ENCODE measurements around the gene SESN1.
"Not testable (repeated sequence)": the region's sequence is repeated elsewhere in the genome, so short reads cannot be mapped to it uniquely, and the experiment has no call there.

Gene SESN1

GRCh38 chr6:108993876-108994275, 100.8 kb downstream of the SESN1 start:
- no peak for DNase-seq

- no peak for DNase-seq
Observed at GRCh38 chr6:108989700-108990099, 104.9 kb downstream of the SESN1 start.

- DNase-seq, result no peak
Observed at GRCh38 chr6:108988765-108989164, 105.9 kb downstream of the SESN1 start.

GRCh38 chr6:108988296-108988695, 106.3 kb downstream of the SESN1 start:
- DNase-seq, result no peak

- DNase-seq, result no peak
Observed at GRCh38 chr6:108987156-108987555, 107.5 kb downstream of the SESN1 start.

GRCh38 chr6:108985301-108985700, 109.3 kb downstream of the SESN1 start:
- DNase-seq, result no peak

- no peak for DNase-seq
Observed at GRCh38 chr6:108983151-108983550, 111.5 kb downstream of the SESN1 start.

- DNase-seq, result no peak
Observed at GRCh38 chr6:108982154-108983113, 112.2 kb downstream of the SESN1 start.

- DNase-seq, result not testable (repeated sequence)
Observed at GRCh38 chr6:108978638-108979037, 116.0 kb downstream of the SESN1 start.

- no peak for DNase-seq
Observed at GRCh38 chr6:108974201-108974600, 120.4 kb downstream of the SESN1 start.

GRCh38 chr6:108969776-108970175, 124.9 kb downstream of the SESN1 start:
- DNase-seq, result no peak

- DNase-seq, result no peak
Observed at GRCh38 chr6:108968325-108969316, 126.0 kb downstream of the SESN1 start.

- DNase-seq, result no peak
Observed at GRCh38 chr6:108966855-108967755, 127.5 kb downstream of the SESN1 start.

GRCh38 chr6:108966251-108966650, 128.4 kb downstream of the SESN1 start:
- DNase-seq, result no peak

- no peak for DNase-seq
Observed at GRCh38 chr6:108961985-108962384, 132.7 kb downstream of the SESN1 start.

GRCh38 chr6:108961077-108961476, 133.6 kb downstream of the SESN1 start:
- DNase-seq, result no peak

GRCh38 chr6:108960601-108961000, 134.0 kb downstream of the SESN1 start:
- no peak for DNase-seq

GRCh38 chr6:108959972-108960582, 134.6 kb downstream of the SESN1 start:
- no peak for DNase-seq

- no peak for DNase-seq
Observed at GRCh38 chr6:108958900-108959770, 135.5 kb downstream of the SESN1 start.

- DNase-seq, result no peak
Observed at GRCh38 chr6:108957221-108957620, 137.4 kb downstream of the SESN1 start.
